Measurements from ENCODE around the gene NDUFS6.

DNA sequence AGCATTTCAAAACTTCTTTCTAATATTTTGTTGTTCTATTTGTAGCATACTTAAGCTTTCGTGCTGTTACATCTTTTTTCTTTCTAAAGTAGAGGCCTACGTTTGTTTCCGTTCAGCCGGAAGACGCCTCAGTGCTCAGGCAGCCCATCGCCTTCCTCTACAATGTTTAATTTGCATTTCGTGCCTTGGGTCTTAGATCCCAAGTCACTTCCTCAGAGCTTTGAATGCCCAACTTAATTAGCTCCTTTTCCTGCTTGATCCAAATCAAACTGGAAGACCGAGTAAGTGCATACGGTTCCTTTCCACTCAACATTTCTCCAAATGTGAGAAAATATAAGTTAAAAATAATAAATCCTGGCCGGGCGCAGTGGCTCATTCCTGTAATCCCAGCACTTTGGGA lies 44.7 kb upstream of the NDUFS6 start:
- TF ChIP-seq, protein P1, sequence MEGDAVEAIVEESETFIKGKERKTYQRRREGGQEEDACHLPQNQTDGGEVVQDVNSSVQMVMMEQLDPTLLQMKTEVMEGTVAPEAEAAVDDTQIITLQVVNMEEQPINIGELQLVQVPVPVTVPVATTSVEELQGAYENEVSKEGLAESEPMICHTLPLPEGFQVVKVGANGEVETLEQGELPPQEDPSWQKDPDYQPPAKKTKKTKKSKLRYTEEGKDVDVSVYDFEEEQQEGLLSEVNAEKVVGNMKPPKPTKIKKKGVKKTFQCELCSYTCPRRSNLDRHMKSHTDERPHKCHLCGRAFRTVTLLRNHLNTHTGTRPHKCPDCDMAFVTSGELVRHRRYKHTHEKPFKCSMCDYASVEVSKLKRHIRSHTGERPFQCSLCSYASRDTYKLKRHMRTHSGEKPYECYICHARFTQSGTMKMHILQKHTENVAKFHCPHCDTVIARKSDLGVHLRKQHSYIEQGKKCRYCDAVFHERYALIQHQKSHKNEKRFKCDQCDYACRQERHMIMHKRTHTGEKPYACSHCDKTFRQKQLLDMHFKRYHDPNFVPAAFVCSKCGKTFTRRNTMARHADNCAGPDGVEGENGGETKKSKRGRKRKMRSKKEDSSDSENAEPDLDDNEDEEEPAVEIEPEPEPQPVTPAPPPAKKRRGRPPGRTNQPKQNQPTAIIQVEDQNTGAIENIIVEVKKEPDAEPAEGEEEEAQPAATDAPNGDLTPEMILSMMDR (IDR thresholded peaks at IDR 0.05), result no peak
- no peak for TF ChIP-seq EP300 (IDR thresholded peaks at IDR 0.05)
